IgD-negative memory B cell (primary cell): Measurements from ENCODE around the gene LZTS3. TPM values are rescaled to one million over a fixed set of nuclear protein-coding genes. Genes with fewer than 3 reads are reported as not detected.
A peak's percentile ranks its signal among the peaks of the same experiment; 100 is the strongest.

Source experiments
- H3K27ac Mint-ChIP-seq, 3 donors: one replicate each; pipeline ENCODE4 v1.8.0; 2020 to 2022; ENCODE audit warnings: mild to moderate bottlenecking in 3 of 3, mixed read lengths in 3 of 3, moderate library complexity in 1 of 3
- H3K27me3 Mint-ChIP-seq: one replicate; pipeline ENCODE4 v1.8.0; 2021; ENCODE audit warnings: mixed read lengths
- H3K36me3 Mint-ChIP-seq: one replicate; pipeline ENCODE4 v1.8.0; 2020; ENCODE audit warnings: mild to moderate bottlenecking, mixed read lengths
- H3K4me1 Mint-ChIP-seq, 3 donors: one replicate each; pipeline ENCODE4 v1.8.0; 2020 to 2022; ENCODE audit warnings: mixed read lengths in 3 of 3, mild to moderate bottlenecking in 1 of 3
- H3K4me3 Mint-ChIP-seq, 4 donors: one replicate each; pipeline ENCODE4 v1.8.0; 2020 to 2022; ENCODE audit warnings: mild to moderate bottlenecking in 4 of 4, mixed read lengths in 4 of 4, moderate library complexity in 3 of 4
- H3K9me3 Mint-ChIP-seq, 3 donors: one replicate each; pipeline ENCODE4 v1.8.0; 2020 to 2021; ENCODE audit warnings: mixed read lengths in 3 of 3, mild to moderate bottlenecking in 1 of 3
- polyA plus RNA-seq: library from polyadenylated mRNA; unstranded; fragments of 300-500 nt; fragmentation: Illumina TruSeq; gene quantifications from one replicate; pipeline ENCODE4 v1.2.3, GENCODE V29; 2021

Gene LZTS3
- polyA plus RNA-seq, 1 donor from 2014 or later = 0.45 TPM

- Mint-ChIP-seq H3K9me3 (no peaks in the 10 kb centered on the region), H3K4me3 (no peak overlapping the region), H3K36me3 (no peaks in the 10 kb centered on the region), H3K27me3 (peaks cover 2% of the 10 kb centered on the region), H3K4me1 (no peaks in the 10 kb centered on the region), H3K27ac (no peak overlapping the region)
Measured at GRCh38 chr20:3180319-3180718, 7.0 kb upstream of the LZTS3 start.

DNA sequence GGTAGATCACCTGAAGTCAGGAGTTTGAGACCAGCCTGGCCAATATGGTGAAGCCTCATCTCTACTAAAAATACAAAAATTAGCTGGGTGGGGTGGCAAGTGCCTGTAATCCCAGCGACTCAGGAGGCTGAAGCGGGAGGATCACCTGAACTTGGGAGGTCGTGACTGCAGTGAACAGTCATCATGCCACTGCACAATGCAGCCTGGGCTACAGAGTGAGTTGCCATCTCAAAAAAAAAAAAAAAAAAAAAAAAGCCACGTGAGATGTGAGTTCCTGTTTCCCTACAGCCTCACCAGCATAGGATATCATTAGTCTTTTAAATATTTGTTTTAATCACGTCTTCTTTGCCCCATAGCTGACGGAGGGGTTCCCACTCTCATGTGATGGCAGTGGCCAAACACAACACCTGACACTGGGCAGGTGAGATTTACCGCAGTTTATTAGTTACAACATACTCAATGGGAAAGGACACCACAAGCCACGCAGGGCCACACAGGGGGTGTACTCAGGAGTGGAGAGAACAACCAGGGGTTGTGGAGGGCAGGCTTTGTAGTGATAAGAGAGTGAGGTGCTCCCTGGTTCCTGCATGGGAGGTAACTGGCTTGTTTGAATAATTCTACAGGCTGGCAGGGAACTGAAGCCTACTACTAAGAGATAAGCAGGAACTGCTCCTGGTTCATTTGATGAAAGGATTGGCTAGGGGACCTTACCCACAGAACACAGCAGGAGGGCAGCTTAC is 4.6 kb upstream of the LZTS3 start:
- peaks cover 1 to 11% (median 1%) of the 10 kb centered on the region in 3 donors for H3K4me1 Mint-ChIP-seq
- peak overlapping the region in 1 of 3 donors; percentile 39 for H3K27ac Mint-ChIP-seq
- H3K36me3 Mint-ChIP-seq = no peaks in the 10 kb centered on the region
- H3K9me3 Mint-ChIP-seq = no peaks in the 10 kb centered on the region
- H3K27me3 Mint-ChIP-seq = peaks cover 16% of the 10 kb centered on the region
- H3K4me3 Mint-ChIP-seq = no peak overlapping the region

DNA sequence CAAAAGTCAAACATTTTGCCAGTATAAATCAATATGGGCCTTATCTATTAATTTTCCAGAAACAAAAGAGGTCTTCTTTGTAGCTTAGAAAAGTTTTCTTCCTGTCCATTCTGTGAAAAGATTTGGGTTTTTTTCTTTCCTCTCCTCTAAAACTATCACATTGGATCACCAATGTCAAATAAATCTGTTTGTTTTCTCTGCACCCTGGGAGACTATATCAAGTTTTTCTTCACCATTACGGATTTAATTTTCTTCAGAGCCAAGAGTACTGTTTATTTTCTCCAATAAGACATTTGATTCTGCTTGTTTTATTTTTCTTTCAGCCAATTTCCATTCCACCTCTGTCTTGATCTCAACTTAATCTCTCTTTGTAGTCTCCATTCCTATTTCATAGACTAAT is 1.9 kb upstream of the LZTS3 start:
- H3K4me1 Mint-ChIP-seq = peaks cover 6 to 11% (median 6%) of the 10 kb centered on the region in 3 donors
- H3K27ac Mint-ChIP-seq = peak overlapping the region in 1 of 3 donors; percentile 84
- H3K36me3 Mint-ChIP-seq = no peaks in the 10 kb centered on the region
- no peaks in the 10 kb centered on the region for H3K9me3 Mint-ChIP-seq
- peaks cover 23% of the 10 kb centered on the region for H3K27me3 Mint-ChIP-seq
- peak overlapping the region in 3 of 4 donors; percentile 2 to 75 (median 73) for H3K4me3 Mint-ChIP-seq

DNA sequence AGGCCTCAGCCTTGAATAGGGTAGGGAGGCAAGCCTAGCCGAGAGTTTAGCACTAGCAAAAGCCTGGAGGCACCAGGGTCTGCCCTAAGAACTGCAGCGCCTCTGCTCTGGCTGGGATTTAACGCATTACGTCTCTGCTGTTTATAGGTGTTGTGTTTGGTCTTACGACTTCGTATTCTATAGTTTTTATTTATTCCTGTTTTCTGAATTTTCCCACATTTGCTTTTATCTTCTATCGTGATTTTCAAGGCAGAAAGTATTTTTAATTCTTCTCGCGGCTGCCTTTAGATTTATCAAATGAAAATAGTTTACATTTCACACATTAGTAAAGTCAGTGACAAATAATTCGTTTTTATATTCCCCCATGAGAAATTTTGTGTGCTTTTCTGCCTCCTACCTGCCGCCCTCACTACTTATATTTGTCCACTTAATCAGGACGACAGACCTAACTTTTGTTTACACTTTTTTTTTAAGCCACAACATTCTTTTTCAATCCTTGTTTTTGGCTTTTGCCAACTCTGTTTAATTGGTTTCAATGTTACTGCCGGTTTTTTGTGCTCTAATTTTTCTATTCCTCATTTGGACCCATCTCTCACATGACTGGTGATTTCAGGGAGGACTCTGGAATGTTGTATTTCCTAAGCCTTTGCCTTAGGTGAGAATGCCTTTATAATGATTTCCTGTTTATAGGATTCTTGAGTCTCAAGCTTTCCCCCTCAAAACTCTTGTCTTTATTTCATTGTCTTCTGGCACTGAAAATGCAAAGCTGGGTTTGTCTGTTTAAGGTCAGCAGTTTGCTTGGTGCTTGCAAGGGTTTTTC is 1.3 kb upstream of the LZTS3 start:
- H3K9me3 Mint-ChIP-seq = no peaks in the 10 kb centered on the region
- H3K4me1 Mint-ChIP-seq = peaks cover 6 to 11% (median 6%) of the 10 kb centered on the region in 3 donors
- H3K27me3 Mint-ChIP-seq = peaks cover 23% of the 10 kb centered on the region
- peak overlapping the region in 1 of 3 donors; percentile 84 for H3K27ac Mint-ChIP-seq
- H3K4me3 Mint-ChIP-seq = peak overlapping the region; percentile 73 to 91 (median 84)
- H3K36me3 Mint-ChIP-seq = no peaks in the 10 kb centered on the region

DNA sequence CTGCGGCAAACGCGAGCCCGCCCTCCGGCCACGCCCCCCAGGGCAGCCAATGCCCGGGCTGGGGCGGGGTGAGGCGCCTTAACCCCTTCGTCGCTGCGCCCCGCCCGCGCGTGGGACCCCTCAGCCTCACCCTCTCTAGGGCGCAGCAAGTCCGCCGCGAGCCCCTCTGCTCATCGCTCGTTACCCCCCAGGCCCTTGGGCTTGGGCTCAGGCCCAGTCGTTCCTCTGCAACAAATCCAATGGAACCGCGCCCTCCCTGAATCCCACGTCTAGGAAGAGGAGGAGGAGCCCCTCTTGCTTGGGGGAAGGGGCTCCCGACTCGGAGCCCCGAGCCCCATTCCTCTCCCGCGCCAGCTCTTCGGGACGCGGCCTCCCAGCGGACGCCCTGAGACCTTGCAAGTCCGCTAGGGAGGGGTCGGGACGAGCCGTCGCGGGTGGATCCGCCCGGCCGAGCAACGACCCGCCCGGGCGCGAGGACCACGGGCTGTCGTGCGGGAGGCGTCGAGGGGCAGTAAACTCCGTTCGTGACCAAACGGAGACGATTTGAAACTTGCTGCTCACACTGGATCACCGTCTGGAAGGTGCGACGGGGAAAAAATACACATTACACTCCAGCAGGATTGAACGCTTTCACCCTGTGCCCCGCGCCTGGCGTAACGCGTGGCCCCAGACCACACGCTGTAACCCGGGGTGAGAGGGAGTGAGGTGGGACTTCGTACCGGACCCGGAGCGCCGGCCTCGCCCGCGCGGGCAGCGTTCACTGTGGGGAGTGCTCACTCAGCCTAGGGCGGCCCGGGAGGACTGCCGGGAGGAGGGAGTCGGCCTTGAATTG is 477 bp upstream of the LZTS3 start:
- Mint-ChIP-seq H3K4me1 (peaks cover 6 to 11% (median 6%) of the 10 kb centered on the region in 3 donors), H3K27me3 (peaks cover 25% of the 10 kb centered on the region), H3K9me3 (no peaks in the 10 kb centered on the region), H3K27ac (peak overlapping the region in 1 of 3 donors; percentile 84), H3K36me3 (no peaks in the 10 kb centered on the region), H3K4me3 (peak overlapping the region; percentile 73 to 91 (median 84))

- Mint-ChIP-seq H3K4me1 (peaks cover 6 to 11% (median 6%) of the 10 kb centered on the region in 3 donors), H3K27me3 (peaks cover 37% of the 10 kb centered on the region), H3K27ac (peak overlapping the region; percentile 43 to 85 (median 63)), H3K9me3 (no peaks in the 10 kb centered on the region), H3K36me3 (no peaks in the 10 kb centered on the region), H3K4me3 (peak overlapping the region; percentile 81 to 92 (median 86))
Measured at GRCh38 chr20:3172126-3172932, 1.0 kb downstream of the LZTS3 start.

- H3K9me3 Mint-ChIP-seq = no peaks in the 10 kb centered on the region
- H3K36me3 Mint-ChIP-seq = no peaks in the 10 kb centered on the region
- H3K27me3 Mint-ChIP-seq = peaks cover 37% of the 10 kb centered on the region
- H3K4me3 Mint-ChIP-seq = peak overlapping the region; percentile 13 to 92 (median 64)
- peak overlapping the region in 2 of 3 donors; percentile 63 to 85 for H3K27ac Mint-ChIP-seq
- peaks cover 6 to 11% (median 6%) of the 10 kb centered on the region in 3 donors for H3K4me1 Mint-ChIP-seq
Measured at GRCh38 chr20:3171391-3172125, 1.8 kb downstream of the LZTS3 start.

DNA sequence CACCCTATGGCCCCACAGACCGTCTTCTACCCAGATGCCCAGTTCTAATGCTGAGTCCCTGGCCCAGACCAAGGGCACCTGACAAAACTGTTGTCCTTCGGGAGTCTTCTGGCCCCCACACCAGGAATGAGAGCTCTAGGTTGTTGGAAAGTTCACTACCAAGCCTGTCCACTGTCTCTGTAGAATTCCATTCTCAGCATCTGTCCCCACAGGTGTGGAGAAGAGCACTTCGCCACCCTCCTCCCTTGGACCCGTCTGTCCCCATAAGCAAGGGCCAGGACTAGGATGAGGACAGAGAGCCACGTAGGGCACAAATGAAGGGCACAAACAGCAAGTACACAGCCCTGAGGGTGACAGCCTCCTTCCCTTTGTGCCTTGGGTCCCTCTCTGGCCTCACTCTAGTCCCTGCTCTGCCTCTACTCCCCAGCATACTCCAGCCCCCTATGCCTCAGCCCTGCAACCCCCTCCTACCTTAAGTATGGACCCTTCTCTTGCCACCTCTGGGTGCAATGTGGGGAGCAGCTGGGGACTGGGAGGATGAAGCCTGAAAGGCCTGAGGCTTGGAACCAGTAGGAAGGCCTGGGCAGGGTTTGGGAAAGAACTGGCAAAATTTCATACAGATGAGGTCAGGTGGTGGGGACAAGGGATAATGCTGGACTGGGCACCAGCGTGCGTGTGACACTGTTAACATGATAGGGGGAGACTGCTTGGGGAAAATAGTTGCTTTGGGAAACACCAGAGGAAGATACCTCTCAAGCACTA is 4.3 kb downstream of the LZTS3 start:
- H3K4me1 Mint-ChIP-seq = peaks cover under 1 to 5% (median 4%) of the 10 kb centered on the region in 3 donors
- peak overlapping the region in 2 of 3 donors; percentile 26 to 81 for H3K27ac Mint-ChIP-seq
- H3K27me3 Mint-ChIP-seq = peaks cover 30% of the 10 kb centered on the region
- no peaks in the 10 kb centered on the region for H3K9me3 Mint-ChIP-seq
- no peaks in the 10 kb centered on the region for H3K36me3 Mint-ChIP-seq
- peak overlapping the region in 2 of 4 donors; percentile 23 to 51 for H3K4me3 Mint-ChIP-seq

- peak overlapping the region in 2 of 4 donors; percentile 23 to 51 for H3K4me3 Mint-ChIP-seq
- peak overlapping the region in 2 of 3 donors; percentile 26 to 81 for H3K27ac Mint-ChIP-seq
- H3K27me3 Mint-ChIP-seq = peaks cover 28% of the 10 kb centered on the region
- no peaks in the 10 kb centered on the region for H3K9me3 Mint-ChIP-seq
- peaks cover 0 to 5% (median 4%) of the 10 kb centered on the region in 3 donors for H3K4me1 Mint-ChIP-seq
- H3K36me3 Mint-ChIP-seq = no peaks in the 10 kb centered on the region
Measured at GRCh38 chr20:3168079-3168828, 5.1 kb downstream of the LZTS3 start.

GRCh38 chr20:3167738-3168078 is 5.6 kb downstream of the LZTS3 start:
- H3K27ac Mint-ChIP-seq = no peak overlapping the region
- H3K9me3 Mint-ChIP-seq = no peaks in the 10 kb centered on the region
- peak overlapping the region in 1 of 4 donors; percentile 35 for H3K4me3 Mint-ChIP-seq
- peaks cover 29% of the 10 kb centered on the region for H3K27me3 Mint-ChIP-seq
- H3K4me1 Mint-ChIP-seq = peaks cover 0 to 4% (median 4%) of the 10 kb centered on the region in 3 donors
- no peaks in the 10 kb centered on the region for H3K36me3 Mint-ChIP-seq

DNA sequence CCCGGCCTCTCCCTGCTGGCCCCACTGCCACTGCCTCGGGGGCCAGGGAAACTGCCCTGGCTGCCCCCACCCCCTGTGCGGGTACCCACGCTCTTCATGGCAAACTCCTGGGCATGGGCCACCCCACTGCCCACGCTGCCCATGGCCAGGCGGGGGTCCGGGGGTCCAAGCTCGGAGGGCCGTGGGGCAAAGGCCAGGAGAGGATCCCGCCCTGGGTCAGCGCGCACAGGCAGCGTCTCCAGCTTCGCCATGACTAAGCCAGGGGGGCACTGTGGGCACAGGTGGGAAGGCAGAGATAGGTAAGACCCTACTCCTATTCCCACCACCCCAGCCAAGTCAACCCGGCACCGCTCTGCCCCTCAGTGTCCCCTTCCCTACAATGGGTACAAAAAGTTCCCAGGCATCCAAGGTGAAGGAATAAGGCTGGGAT is 6.4 kb downstream of the LZTS3 start:
- Mint-ChIP-seq H3K36me3 (no peaks in the 10 kb centered on the region), H3K27me3 (peaks cover 29% of the 10 kb centered on the region), H3K9me3 (no peaks in the 10 kb centered on the region), H3K27ac (no peak overlapping the region), H3K4me1 (no peaks in the 10 kb centered on the region), H3K4me3 (peak overlapping the region in 1 of 4 donors; percentile 35)

GRCh38 chr20:3166338-3166912 is 6.9 kb downstream of the LZTS3 start:
- no peak overlapping the region for H3K27ac Mint-ChIP-seq
- no peaks in the 10 kb centered on the region for H3K4me1 Mint-ChIP-seq
- H3K9me3 Mint-ChIP-seq = no peaks in the 10 kb centered on the region
- no peaks in the 10 kb centered on the region for H3K36me3 Mint-ChIP-seq
- peaks cover 26% of the 10 kb centered on the region for H3K27me3 Mint-ChIP-seq
- H3K4me3 Mint-ChIP-seq = peak overlapping the region in 2 of 4 donors; percentile 17
